DND-41 (cell line): ENCODE measurements around the gene SEMA4A.

ENCODE experiments used
- ATAC-seq: fragments of 200-7000 bp; cut with Tn5 transposase; 3 replicates; pipeline ENCODE4 v1.9.1; 2021; ENCODE audit warnings: low read depth; ENCODE audit not compliant: insufficient read depth
- DNase-seq: peaks from one replicate; pipeline ENCODE4 v3.0.0-alpha.2; 2020
- H2AFZ ChIP-seq: 2 replicates; pipeline ENCODE4 v1.6.0; 2012; ENCODE audit warnings: low read depth, low read length
- H3K27ac ChIP-seq: 2 replicates; pipeline ENCODE4 v1.5.1; 2012; ENCODE audit warnings: low read length, inconsistent platforms
- H3K27me3 ChIP-seq: fragments of 200-600 bp; sonication (generic); 2 replicates; pipeline ENCODE4 v1.6.0; 2012; ENCODE audit warnings: low read length, mild to moderate bottlenecking, inconsistent platforms; ENCODE audit not compliant: insufficient read depth, poor library complexity
- H3K36me3 ChIP-seq: 2 replicates; pipeline ENCODE4 v1.5.1; 2012; ENCODE audit warnings: low read length, inconsistent platforms; ENCODE audit not compliant: insufficient read depth
- H3K4me1 ChIP-seq: 2 replicates; pipeline ENCODE4 v1.5.1; 2012; ENCODE audit warnings: mild to moderate bottlenecking, low read length; ENCODE audit not compliant: insufficient read depth
- H3K4me2 ChIP-seq: 2 replicates; pipeline ENCODE4 v1.6.0; 2012; ENCODE audit warnings: mild to moderate bottlenecking, moderate library complexity, low read length, inconsistent platforms; ENCODE audit not compliant: insufficient read depth
- H3K4me3 ChIP-seq, 2 experiments: fragments of 200-600 bp in 1 of 2; shearing (Covaris generic) in 1 of 2; 2 replicates each; pipeline ENCODE4 v1.5.1; 2012 to 2016; ENCODE audit warnings: inconsistent platforms in 2 of 2, low read length in 2 of 2, mild to moderate bottlenecking in 2 of 2, low read depth in 1 of 2, moderate library complexity in 1 of 2
- H3K79me2 ChIP-seq: 2 replicates; pipeline ENCODE4 v1.6.0; 2012; ENCODE audit warnings: low read length, inconsistent platforms; ENCODE audit not compliant: insufficient read depth
- H3K9ac ChIP-seq: 2 replicates; pipeline ENCODE4 v1.6.0; 2012; ENCODE audit warnings: low read depth, mild to moderate bottlenecking, inconsistent platforms, low read length, moderate library complexity
- H3K9me3 ChIP-seq: 2 replicates; pipeline ENCODE4 v1.5.1; 2012; ENCODE audit warnings: low read length, moderate library complexity, mild to moderate bottlenecking, inconsistent platforms; ENCODE audit not compliant: insufficient read depth, severe bottlenecking
- H4K20me1 ChIP-seq: 2 replicates; pipeline ENCODE4 v1.6.0; 2012; ENCODE audit warnings: low read length; ENCODE audit not compliant: insufficient read depth
- CTCF ChIP-seq: IDR thresholded peaks from 2 replicates; pipeline ENCODE4 v1.5.1; 2012; ENCODE audit warnings: borderline replicate concordance, low read length, moderate library complexity, mild to moderate bottlenecking; ENCODE audit not compliant: poor library complexity, severe bottlenecking; ENCODE audit errors: extremely low read depth
- EZH2 ChIP-seq: IDR thresholded peaks from 3 replicates; pipeline ENCODE4 v1.6.1; 2012; ENCODE audit warnings: borderline replicate concordance, low read depth, mild to moderate bottlenecking, moderate library complexity, low read length, inconsistent platforms; ENCODE audit not compliant: severe bottlenecking

The SEMA4A gene

GRCh38 chr1:156122086-156122485, 31.3 kb upstream of the SEMA4A start:
- no peak overlapping the region for H3K27ac ChIP-seq
- no peak for TF ChIP-seq CTCF
- TF ChIP-seq EZH2 = no peak
- no peak overlapping the region for H3K4me2 ChIP-seq
- H2AFZ ChIP-seq = no peak overlapping the region
- ATAC-seq (no peak), DNase-seq (no peak)
- peaks cover 18% of the 10 kb centered on the region for H4K20me1 ChIP-seq
- H3K4me3 ChIP-seq = no peak overlapping the region
- H3K27me3 ChIP-seq = peaks cover 19% of the 10 kb centered on the region
- H3K4me1 ChIP-seq = peaks cover 11% of the 10 kb centered on the region
- no peaks in the 10 kb centered on the region for H3K36me3 ChIP-seq
- H3K79me2 ChIP-seq = no peaks in the 10 kb centered on the region
- H3K9me3 ChIP-seq = no peaks in the 10 kb centered on the region
- no peak overlapping the region for H3K9ac ChIP-seq

- peaks cover 17% of the 10 kb centered on the region for H3K4me1 ChIP-seq
- peaks cover 19% of the 10 kb centered on the region for H3K27me3 ChIP-seq
- no peak overlapping the region for H2AFZ ChIP-seq
- no peak for ATAC-seq
- no peaks in the 10 kb centered on the region for H3K36me3 ChIP-seq
- H3K9ac ChIP-seq = no peak overlapping the region
- H4K20me1 ChIP-seq = peaks cover 18% of the 10 kb centered on the region
- no peak for TF ChIP-seq EZH2
- no peak for TF ChIP-seq CTCF
- DNase-seq = no peak
- H3K27ac ChIP-seq = no peak overlapping the region
- no peak overlapping the region for H3K4me2 ChIP-seq
- no peaks in the 10 kb centered on the region for H3K79me2 ChIP-seq
- no peaks in the 10 kb centered on the region for H3K9me3 ChIP-seq
- H3K4me3 ChIP-seq = no peak overlapping the region
These were observed 30.6 kb upstream of the SEMA4A start for GRCh38 chr1:156122519-156123355.

GRCh38 chr1:156123356-156124196, 29.8 kb upstream of the SEMA4A start:
- H3K36me3 ChIP-seq = no peaks in the 10 kb centered on the region
- no peaks in the 10 kb centered on the region for H3K9me3 ChIP-seq
- DNase-seq (peak; percentile 28), ATAC-seq (no peak)
- H3K4me3 ChIP-seq = no peak overlapping the region
- H3K27ac ChIP-seq = no peak overlapping the region
- H3K4me2 ChIP-seq = no peak overlapping the region
- H3K9ac ChIP-seq = no peak overlapping the region
- no peaks in the 10 kb centered on the region for H3K79me2 ChIP-seq
- TF ChIP-seq EZH2 (no peak), CTCF (no peak)
- H4K20me1 ChIP-seq = peaks cover 24% of the 10 kb centered on the region
- H2AFZ ChIP-seq = no peak overlapping the region
- H3K27me3 ChIP-seq = peaks cover 16% of the 10 kb centered on the region
- H3K4me1 ChIP-seq = peaks cover 23% of the 10 kb centered on the region
